Esophagus muscularis mucosa (tissue), 4 donors: ENCODE measurements around the gene MISP.

Source experiments
- CTCF ChIP-seq, 3 experiments: fragments of 200-600 bp in 2 of 3; fragments of 450-650 bp in 1 of 3; sonication (generic) in 2 of 3; IDR thresholded peaks; one replicate each; pipeline ENCODE4 v1.5.1; 2017 to 2019; ENCODE audit warnings: antibody characterized with exemption in 3 of 3, mild to moderate bottlenecking in 2 of 3, moderate library complexity in 1 of 3
- EP300 ChIP-seq: sonication (generic); formaldehyde crosslinking; IDR thresholded peaks from one replicate; pipeline ENCODE4 v1.6.1; 2017; ENCODE audit warnings: antibody characterized with exemption
- POLR2A ChIP-seq: fragments of 450-650 bp; IDR thresholded peaks from one replicate; pipeline ENCODE4 v1.6.1; 2017; ENCODE audit warnings: antibody characterized with exemption, moderate library complexity, mild to moderate bottlenecking, low read depth
- POLR2AphosphoS5 ChIP-seq, 2 donors: sonication (generic); formaldehyde crosslinking; IDR thresholded peaks; one replicate each; pipeline ENCODE4 v1.6.1; 2017; ENCODE audit warnings: antibody characterized with exemption in 2 of 2

- TF ChIP-seq EP300 (no peak), CTCF (IDR thresholded peaks at IDR 0.05) (no peak), POLR2A (no peak), POLR2AphosphoS5 (IDR thresholded peaks at IDR 0.05) (no peak)
Observed at GRCh38 chr19:788983-789700, 38.2 kb downstream of the MISP start.
